ENCODE results near the gene FOXO3. TPM values are rescaled to one million over a fixed set of nuclear protein-coding genes. Genes with fewer than 3 reads are reported as not detected.
"Not testable (repeated sequence)": the region's sequence is repeated elsewhere in the genome, so short reads cannot be mapped to it uniquely, and the experiment has no call there.

The FOXO3 gene
- polyA plus RNA-seq, 1 of the 3 experiments (the other 2 are of a cell fraction): 8.1 TPM

DNA sequence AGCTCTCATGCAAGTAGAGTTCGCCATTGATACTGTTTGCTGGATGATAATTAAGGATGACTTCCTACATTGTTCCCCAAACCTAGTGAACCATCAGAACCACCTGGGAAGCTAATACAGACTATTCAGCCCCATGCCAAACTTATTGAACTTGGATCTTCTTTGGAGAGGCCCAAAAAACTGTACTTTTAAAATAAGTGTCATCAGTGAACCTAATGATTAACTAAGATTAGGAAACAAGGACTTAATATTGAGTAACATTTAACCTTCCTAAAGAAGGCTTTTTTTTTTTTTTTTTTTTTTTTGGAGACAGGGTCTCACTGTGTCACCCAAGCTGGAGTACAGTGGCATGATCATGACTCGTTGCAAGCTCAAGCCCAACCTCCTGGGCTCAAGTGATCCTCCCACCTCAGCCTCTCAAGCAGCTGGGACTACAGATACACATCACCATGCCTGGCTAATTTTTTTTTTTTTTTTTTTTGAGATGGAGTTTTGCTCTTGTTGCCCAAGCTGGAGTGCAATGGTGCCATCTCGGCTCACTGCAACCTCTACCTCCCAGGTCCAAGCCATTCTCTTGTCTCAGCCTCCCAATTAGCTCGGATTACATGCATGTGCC lies 24.7 kb upstream of the FOXO3 start:
- H3K9ac ChIP-seq; H3K9me3 ChIP-seq; H2AFZ ChIP-seq (ENCODE audit: low read depth); H3K9me2 ChIP-seq; H4K20me1 ChIP-seq (ENCODE audit: insufficient read depth); H3K36me3 ChIP-seq (replicated peaks in 1 of 2; ENCODE audit: control insufficient read depth in 1 of 2, insufficient read depth in 2 of 2, low read length in 1 of 2); H3K27ac ChIP-seq (ENCODE audit: low read depth in 2 of 2, low read length in 1 of 2); H3K4me2 ChIP-seq; H3F3A ChIP-seq (replicated peaks; ENCODE audit: insufficient read depth); H3K4me3 ChIP-seq (ENCODE audit: low read depth in 2 of 2, low read length in 1 of 2); DNase-seq; H3K79me2 ChIP-seq (ENCODE audit: insufficient read depth); H3K4me1 ChIP-seq (ENCODE audit: control insufficient read depth in 1 of 2, insufficient read depth in 2 of 2, low read depth in 1 of 2, low read length in 1 of 2); H3K27me3 ChIP-seq (ENCODE audit: insufficient read depth): not testable (repeated sequence)
- ChIA-PET POLR2A (interaction anchor here (1.2 kb wide), 1 partner anchor 24 kb away, joined by 3 read pairs; no protein-coding TSS in a partner anchor), CTCF (interaction anchor here (0.6 to 3.0 kb wide), 3 partner anchors 356 to 421 kb away, joined by 3 to 8 read pairs (median 3); no protein-coding TSS in a partner anchor)
- WGBS (ENCODE audit: low lambda C conversion rate): 68% methylated on average over 4 of the region's 4 CpGs

DNA sequence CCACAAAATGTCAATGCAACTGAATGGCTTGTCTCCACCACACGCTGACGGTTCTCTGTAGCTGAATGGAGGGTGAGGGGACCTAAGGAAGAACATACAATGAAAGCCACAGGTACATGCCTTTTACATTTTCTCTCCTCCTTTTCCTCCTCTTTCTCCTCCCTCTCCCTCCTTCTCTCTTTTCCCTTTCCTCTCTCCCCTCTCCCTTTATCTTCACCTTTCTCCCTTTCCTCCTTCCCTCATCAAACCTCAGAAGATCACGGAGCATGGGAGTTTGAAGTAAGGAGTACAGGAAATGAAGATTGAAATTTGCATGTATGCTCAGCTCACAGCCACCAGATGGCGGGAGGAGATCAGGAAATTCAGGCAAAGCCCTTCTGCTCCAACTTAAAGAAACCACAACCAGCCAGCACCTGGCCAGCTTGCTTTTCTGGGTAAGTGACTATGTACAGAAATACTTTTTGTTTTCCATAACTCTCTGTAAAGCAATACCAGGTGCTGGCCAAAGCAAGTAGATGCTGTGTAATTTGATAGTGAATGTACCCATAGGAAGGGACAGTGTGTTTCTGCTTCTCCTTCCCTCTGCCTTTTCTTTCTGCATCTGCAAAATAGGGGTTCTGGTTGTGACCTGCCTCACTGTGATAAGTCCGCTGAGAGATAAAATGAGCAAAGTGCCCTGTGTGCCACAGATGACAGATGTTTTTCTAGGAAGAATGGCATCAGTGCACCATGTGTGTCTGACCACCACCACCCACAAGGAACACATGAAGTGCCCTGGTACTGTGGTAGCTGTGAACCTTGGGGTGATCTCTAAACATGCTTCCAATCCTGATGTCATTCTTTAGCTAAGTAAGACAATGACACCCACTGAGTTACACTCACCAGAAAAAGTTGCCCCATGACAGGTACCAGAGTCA lies 18.6 kb upstream of the FOXO3 start:
- Histone ChIP-seq H3F3A (replicated peaks; ENCODE audit: insufficient read depth) (no peaks in the 10 kb centered on the region), H4K20me1 (ENCODE audit: insufficient read depth) (no peaks in the 10 kb centered on the region), H3K9ac (no peak overlapping the region), H3K9me3 (no peaks in the 10 kb centered on the region; the same call in none of the 2 replicates), H2AFZ (ENCODE audit: low read depth) (peak overlapping the region; percentile 67; the same call in 1 of the 2 replicates), H3K9me2 (no peaks in the 10 kb centered on the region), H3K27me3 (ENCODE audit: insufficient read depth) (no peaks in the 10 kb centered on the region), H3K4me3 (ENCODE audit: low read depth in 2 of 2, low read length in 1 of 2) (no peak overlapping the region; a peak in 1 of 4 replicates), H3K4me1 (ENCODE audit: control insufficient read depth in 1 of 2, insufficient read depth in 2 of 2, low read depth in 1 of 2, low read length in 1 of 2) (peaks cover 0 to 13% of the 10 kb centered on the region in 2 experiments; a peak in 1 of 4 replicates), H3K27ac (ENCODE audit: low read depth in 2 of 2, low read length in 1 of 2) (peak overlapping the region in 1 of 2 experiments; percentile 34; a peak in 1 of 4 replicates), H3K36me3 (replicated peaks in 1 of 2; ENCODE audit: control insufficient read depth in 1 of 2, insufficient read depth in 2 of 2, low read length in 1 of 2) (no peaks in the 10 kb centered on the region), H3K4me2 (no peak overlapping the region), H3K79me2 (ENCODE audit: insufficient read depth) (no peaks in the 10 kb centered on the region)
- ChIA-PET POLR2A (interaction anchor here (1.0 to 1.3 kb wide), 4 partner anchors 18 to 531 kb away, joined by 3 to 6 read pairs (median 4); partner anchors contain the start of gene FOXO3), CTCF (interaction anchor here (0.6 to 8.1 kb wide), 55 partner anchors 9 to 841 kb away, joined by 3 to 115 read pairs (median 4); partner anchors contain the start of gene ARMC2)
- WGBS (ENCODE audit: low lambda C conversion rate): 14% methylated on average over 5 of the region's 5 CpGs
- peak; percentile 65 for DNase-seq
- TF ChIP-seq EP300 (IDR thresholded peaks at IDR 0.05; ENCODE audit: borderline replicate concordance in 1 of 2, low read depth in 1 of 2, low read length in 1 of 2) (0 out of 4 replicates have a peak, but pooled peaks of 1 of the 2 experiments have one; percentile 19), JUND (IDR thresholded peaks at IDR 0.05) (no peak), GATA2 (CRISPR knock-in tag; IDR thresholded peaks at IDR 0.05) (no peak), TAF1 (IDR thresholded peaks at IDR 0.05; ENCODE audit: borderline replicate concordance, low read depth, low read length) (no peak), TEAD4 (IDR thresholded peaks at IDR 0.05; ENCODE audit: borderline replicate concordance, insufficient read depth) (no peak), RCOR1 (IDR thresholded peaks at IDR 0.05; ENCODE audit: low read length) (no peak), EZH2phosphoT487 (IDR thresholded peaks at IDR 0.05; ENCODE audit: borderline replicate concordance, low read depth) (no peak), SIN3A (IDR thresholded peaks at IDR 0.05; ENCODE audit: borderline replicate concordance, low read depth, low read length) (no peak), FOSL2 (IDR thresholded peaks at IDR 0.05; ENCODE audit: borderline replicate concordance, low read depth) (no peak), CHD2 (IDR thresholded peaks at IDR 0.05; ENCODE audit: low read length, partially characterized antibody) (no peak), RAD21 (IDR thresholded peaks at IDR 0.05; ENCODE audit: low read length) (peak; percentile 99), FOXJ3 (CRISPR knock-in tag; IDR thresholded peaks at IDR 0.05) (no peak), RXRA (IDR thresholded peaks at IDR 0.05; ENCODE audit: borderline replicate concordance, low read depth) (no peak)
- TF ChIP-seq, protein P1, sequence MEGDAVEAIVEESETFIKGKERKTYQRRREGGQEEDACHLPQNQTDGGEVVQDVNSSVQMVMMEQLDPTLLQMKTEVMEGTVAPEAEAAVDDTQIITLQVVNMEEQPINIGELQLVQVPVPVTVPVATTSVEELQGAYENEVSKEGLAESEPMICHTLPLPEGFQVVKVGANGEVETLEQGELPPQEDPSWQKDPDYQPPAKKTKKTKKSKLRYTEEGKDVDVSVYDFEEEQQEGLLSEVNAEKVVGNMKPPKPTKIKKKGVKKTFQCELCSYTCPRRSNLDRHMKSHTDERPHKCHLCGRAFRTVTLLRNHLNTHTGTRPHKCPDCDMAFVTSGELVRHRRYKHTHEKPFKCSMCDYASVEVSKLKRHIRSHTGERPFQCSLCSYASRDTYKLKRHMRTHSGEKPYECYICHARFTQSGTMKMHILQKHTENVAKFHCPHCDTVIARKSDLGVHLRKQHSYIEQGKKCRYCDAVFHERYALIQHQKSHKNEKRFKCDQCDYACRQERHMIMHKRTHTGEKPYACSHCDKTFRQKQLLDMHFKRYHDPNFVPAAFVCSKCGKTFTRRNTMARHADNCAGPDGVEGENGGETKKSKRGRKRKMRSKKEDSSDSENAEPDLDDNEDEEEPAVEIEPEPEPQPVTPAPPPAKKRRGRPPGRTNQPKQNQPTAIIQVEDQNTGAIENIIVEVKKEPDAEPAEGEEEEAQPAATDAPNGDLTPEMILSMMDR (IDR thresholded peaks at IDR 0.05): peak; percentile 92
- TF ChIP-seq, protein P2, sequence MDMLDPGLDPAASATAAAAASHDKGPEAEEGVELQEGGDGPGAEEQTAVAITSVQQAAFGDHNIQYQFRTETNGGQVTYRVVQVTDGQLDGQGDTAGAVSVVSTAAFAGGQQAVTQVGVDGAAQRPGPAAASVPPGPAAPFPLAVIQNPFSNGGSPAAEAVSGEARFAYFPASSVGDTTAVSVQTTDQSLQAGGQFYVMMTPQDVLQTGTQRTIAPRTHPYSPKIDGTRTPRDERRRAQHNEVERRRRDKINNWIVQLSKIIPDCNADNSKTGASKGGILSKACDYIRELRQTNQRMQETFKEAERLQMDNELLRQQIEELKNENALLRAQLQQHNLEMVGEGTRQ (IDR thresholded peaks at IDR 0.05; ENCODE audit: borderline replicate concordance, low read depth, low read length): no peak
- TF ChIP-seq, protein P3, sequence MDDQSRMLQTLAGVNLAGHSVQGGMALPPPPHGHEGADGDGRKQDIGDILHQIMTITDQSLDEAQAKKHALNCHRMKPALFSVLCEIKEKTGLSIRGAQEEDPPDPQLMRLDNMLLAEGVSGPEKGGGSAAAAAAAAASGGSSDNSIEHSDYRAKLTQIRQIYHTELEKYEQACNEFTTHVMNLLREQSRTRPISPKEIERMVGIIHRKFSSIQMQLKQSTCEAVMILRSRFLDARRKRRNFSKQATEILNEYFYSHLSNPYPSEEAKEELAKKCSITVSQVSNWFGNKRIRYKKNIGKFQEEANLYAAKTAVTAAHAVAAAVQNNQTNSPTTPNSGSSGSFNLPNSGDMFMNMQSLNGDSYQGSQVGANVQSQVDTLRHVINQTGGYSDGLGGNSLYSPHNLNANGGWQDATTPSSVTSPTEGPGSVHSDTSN (IDR thresholded peaks at IDR 0.05): no peak
- TF ChIP-seq, protein P4, sequence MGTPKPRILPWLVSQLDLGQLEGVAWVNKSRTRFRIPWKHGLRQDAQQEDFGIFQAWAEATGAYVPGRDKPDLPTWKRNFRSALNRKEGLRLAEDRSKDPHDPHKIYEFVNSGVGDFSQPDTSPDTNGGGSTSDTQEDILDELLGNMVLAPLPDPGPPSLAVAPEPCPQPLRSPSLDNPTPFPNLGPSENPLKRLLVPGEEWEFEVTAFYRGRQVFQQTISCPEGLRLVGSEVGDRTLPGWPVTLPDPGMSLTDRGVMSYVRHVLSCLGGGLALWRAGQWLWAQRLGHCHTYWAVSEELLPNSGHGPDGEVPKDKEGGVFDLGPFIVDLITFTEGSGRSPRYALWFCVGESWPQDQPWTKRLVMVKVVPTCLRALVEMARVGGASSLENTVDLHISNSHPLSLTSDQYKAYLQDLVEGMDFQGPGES (IDR thresholded peaks at IDR 0.05; ENCODE audit: low read depth, low read length): no peak
- TF ChIP-seq, protein P5, sequence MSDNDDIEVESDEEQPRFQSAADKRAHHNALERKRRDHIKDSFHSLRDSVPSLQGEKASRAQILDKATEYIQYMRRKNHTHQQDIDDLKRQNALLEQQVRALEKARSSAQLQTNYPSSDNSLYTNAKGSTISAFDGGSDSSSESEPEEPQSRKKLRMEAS (IDR thresholded peaks at IDR 0.05; ENCODE audit: low read depth): no peak

Measured in SK-N-SH (cell line).